ENCODE measurements around the gene HBG1.

HBG1 gene

DNA sequence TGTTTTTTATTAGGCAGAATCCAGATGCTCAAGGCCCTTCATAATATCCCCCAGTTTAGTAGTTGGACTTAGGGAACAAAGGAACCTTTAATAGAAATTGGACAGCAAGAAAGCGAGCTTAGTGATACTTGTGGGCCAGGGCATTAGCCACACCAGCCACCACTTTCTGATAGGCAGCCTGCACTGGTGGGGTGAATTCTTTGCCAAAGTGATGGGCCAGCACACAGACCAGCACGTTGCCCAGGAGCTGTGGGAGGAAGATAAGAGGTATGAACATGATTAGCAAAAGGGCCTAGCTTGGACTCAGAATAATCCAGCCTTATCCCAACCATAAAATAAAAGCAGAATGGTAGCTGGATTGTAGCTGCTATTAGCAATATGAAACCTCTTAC, 24.2 kb downstream of the HBG1 start:
- no peak for DNase-seq (ENCODE audit: low spot score)

DNA sequence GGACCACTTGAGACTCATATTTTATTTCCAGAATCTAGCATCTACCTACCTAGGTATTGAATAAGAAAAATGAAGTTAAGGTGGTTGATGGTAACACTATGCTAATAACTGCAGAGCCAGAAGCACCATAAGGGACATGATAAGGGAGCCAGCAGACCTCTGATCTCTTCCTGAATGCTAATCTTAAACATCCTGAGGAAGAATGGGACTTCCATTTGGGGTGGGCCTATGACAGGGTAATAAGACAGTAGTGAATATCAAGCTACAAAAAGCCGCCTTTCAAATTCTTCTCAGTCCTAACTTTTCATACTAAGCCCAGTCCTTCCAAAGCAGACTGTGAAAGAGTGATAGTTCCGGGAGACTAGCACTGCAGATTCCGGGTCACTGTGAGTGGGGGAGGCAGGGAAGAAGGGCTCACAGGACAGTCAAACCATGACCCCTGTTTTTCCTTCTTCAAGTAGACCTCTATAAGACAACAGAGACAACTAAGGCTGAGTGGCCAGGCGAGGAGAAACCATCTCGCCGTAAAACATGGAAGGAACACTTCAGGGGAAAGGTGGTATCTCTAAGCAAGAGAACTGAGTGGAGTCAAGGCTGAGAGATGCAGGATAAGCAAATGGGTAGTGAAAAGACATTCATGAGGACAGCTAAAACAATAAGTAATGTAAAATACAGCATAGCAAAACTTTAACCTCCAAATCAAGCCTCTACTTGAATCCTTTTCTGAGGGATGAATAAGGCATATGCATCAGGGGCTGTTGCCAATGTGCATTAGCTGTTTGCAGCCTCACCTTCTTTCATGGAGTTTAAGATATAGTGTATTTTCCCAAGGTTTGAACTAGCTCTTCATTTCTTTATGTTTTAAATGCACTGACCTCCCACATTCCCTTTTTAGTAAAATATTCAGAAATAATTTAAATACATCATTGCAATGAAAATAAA, 24.8 kb downstream of the HBG1 start:
- no peak for DNase-seq (ENCODE audit: low spot score)

DNA sequence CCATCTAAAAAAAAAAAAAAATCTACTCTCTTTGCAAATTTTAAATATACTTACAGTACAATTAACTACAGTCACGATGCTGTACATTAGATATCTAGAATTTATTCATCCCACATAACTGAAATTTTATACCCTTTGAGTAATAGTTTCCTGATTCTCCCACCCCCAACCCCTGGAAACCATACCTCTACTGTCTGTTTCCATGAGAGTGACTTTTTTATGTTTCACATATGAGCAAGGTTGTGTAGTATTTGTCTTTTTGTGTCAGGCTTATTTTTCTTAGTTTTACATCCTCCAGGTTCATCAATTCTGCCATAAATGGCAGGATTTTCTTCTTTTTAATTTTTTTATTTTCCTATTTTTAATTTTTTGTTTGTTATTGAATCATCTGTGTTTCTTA, 26.0 kb downstream of the HBG1 start:
- DNase-seq (ENCODE audit: low spot score), result no peak

DNA sequence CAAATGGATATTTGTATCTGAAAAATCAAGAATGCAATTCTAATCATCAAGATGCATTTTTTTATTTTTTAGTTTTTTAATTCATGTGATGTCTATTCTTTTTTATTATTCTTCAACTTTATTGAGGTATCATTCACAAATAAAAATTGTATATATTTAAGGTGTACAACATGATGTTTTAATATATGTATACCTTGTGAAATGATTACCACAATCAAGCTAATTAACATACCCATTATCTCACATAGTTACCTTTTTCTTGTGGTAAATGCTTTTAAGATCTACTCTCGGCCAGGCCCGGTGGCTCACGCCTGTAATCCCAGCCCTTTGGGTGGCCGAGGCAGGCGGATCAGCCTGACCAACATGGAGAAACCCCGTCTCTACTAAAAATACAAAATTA, 26.5 kb downstream of the HBG1 start:
- no peak for DNase-seq (ENCODE audit: low spot score)

DNA sequence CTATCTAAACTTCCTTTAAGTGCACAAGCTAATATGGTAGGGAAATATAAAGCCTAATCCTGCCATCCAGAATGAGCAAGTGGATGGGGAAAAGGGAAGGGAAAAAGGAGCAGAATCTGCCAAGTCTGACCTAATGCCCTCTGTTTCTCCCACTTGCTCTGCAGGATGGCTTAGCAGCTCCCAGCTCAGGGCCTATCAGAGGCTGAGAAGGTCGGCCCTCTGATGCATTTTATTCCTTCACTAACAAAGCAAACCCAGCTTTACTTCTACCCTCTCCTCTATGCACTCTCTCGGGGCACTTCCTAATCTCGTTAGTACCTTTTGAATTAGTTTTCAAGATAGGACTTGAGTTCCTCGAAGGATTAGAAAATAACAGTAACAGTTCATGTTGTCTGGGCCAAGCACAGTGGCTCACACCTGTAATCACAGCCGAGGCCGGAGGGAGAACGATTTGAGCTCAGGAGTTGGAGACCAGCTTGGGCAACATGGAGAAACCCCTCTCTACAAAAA, 39.2 kb downstream of the HBG1 start:
- no peak for DNase-seq (ENCODE audit: low spot score)

DNA sequence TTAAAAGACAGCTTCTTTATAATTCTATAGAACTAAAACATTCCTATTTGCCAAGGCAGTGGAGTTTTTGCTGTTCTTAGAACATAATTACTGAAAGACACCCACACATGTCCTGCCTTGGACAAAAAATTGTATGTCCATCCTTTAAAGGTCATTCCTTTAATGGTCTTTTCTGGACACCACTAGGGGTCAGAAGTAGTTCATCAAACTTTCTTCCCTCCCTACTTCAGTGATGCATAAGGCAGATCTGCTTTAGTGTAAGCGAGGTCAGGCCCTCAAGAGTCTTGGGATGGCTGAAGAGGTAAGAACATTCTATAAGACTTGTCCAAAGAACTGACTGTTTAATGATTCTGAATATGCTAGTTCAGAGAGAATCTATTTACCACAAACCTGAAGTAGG, 44.9 kb downstream of the HBG1 start:
- DNase-seq (ENCODE audit: low spot score), result no peak

DNA sequence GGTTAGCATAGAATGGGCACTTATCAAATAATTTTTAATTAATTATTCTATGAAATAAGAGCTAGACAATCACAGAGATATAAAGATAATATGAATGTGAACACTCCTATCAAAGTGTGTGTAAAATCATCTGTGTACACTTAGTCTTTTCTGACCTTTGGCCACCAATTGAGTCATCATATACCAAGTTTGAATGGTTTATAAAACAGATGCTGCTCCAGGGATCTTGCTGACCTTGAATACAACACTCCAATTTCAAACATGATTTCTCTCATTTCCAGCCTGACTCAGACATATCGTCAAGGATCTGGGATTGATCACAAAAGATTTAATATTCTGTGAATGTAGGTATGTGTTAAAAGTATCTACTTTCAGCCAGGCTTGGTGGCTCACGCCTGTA, 46.3 kb downstream of the HBG1 start:
- DNase-seq (ENCODE audit: low spot score), result no peak

DNA sequence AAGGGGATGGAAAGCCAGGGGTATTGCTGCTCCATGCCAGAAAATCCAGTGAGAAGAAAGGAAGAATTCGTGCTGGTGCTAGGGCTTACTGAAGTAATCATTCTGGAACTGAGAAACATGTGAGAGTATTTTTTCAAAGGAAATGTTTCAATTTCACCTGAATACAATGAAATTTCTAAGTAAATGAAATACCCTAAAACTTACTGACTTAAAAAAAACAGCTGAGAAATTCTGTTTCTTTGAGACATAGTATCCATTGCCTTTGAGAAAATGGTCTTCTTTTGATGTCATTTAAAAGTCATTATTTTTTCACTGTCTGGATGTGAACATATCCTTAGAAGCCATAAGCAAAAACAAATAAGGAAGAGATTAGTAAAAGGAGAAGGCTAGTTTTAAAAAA, 49.1 kb downstream of the HBG1 start, which contains the start of gene OR51V1:
Gene OR51V1 (minus strand): TSS at position 101 of the 400 bp plus-strand sequence. CDS start 0 bp downstream, at position 101.
- DNase-seq (ENCODE audit: low spot score), result no peak

DNA sequence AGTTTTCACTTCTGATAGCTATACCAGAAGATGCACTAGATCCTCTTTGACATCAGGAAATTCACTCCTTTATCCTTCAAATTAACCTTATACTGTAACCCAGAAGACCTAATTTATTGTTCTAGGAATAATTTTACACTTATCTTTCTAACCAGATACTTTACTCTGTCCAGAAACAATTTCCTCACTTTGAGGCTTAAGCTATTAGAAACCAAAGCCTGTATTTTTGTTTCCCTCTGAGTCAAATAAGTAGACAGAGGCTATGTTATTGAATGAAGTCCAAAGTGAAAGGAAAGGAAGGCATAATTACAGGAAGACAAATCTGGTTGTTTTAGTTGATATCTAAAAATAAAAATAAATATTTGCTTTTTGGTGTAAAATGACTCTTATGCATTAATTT, 51.4 kb downstream of the HBG1 start:
- no peak for DNase-seq (ENCODE audit: low spot score)

All from CD4-positive, alpha-beta T cell treated with Interleukin-15 for 4 hours (primary cell).